Adrenal gland (tissue), 5 donors: ENCODE measurements around the gene SAP30BP.

Source experiments
- CTCF ChIP-seq, 6 experiments: fragments of 450-650 bp in 4 of 6; fragments of 200-600 bp in 2 of 6; sonication (generic) in 1 of 6; IDR thresholded peaks; 1 replicate in 5 of 6; 2 replicates in 1 of 6; pipeline versions ENCODE4 v1.5.1 to v1.8.0; 2016 to 2021; ENCODE audit warnings: antibody characterized with exemption in 6 of 6, mild to moderate bottlenecking in 2 of 6, moderate library complexity in 1 of 6
- POLR2A ChIP-seq, 2 donors: fragments of 450-650 bp; IDR thresholded peaks; one replicate each; pipeline ENCODE4 v1.6.1; 2017; ENCODE audit warnings: antibody characterized with exemption in 2 of 2, mild to moderate bottlenecking in 2 of 2, moderate library complexity in 1 of 2
- donor health status: DM: no; HTN: no; CAD: no.

GRCh38 chr17:75738218-75738802 lies 71.2 kb downstream of the SAP30BP start:
- TF ChIP-seq CTCF (IDR thresholded peaks at IDR 0.05) (no peak), POLR2A (IDR thresholded peaks at IDR 0.05) (no peak)
